ENCODE measurements around the gene S100A14. TPM values are rescaled to one million over a fixed set of nuclear protein-coding genes. Genes with fewer than 3 reads are reported as not detected.

The S100A14 gene
- total RNA-seq, 1 experiment from 2014 or later, result 0.57 TPM

GRCh38 chr1:153659656-153660055, 43.5 kb upstream of the S100A14 start:
- in situ Hi-C loops (cut with HindIII; ENCODE audit: low pct_unique_long_range_greater_than_20kb, low sequenced_read_pairs) (no loop called here), intact Hi-C loops (cut with micrococcal nuclease; ENCODE audit: unreplicated experiment) (loop anchor here (5.0 to 10.0 kb wide), 2 partner anchors 85 to 152 kb away; no protein-coding TSS in a partner anchor)
- CTCF ChIA-PET, result no interaction called here
- Histone ChIP-seq H3K9me3 (ENCODE audit: control insufficient read depth, insufficient read depth, low read depth, low read length) (no peaks in the 10 kb centered on the region), H3K27me3 (ENCODE audit: control insufficient read depth, insufficient read depth, low read length) (no peaks in the 10 kb centered on the region), H3K4me1 (ENCODE audit: control insufficient read depth, insufficient read depth, low read length) (peaks cover 11% of the 10 kb centered on the region; the same call in 1 of the 2 replicates), H3K4me3 (ENCODE audit: low read depth in 2 of 2, low read length in 2 of 2) (peak overlapping the region; percentile 69 to 84), H3K36me3 (ENCODE audit: control insufficient read depth, insufficient read depth, low read length) (peaks cover 28% of the 10 kb centered on the region), H3K27ac (ENCODE audit: low read length) (peak overlapping the region; percentile 88)
- no peak for DNase-seq (ENCODE audit: low read depth, low spot score)
- no peak for TF ChIP-seq REST (IDR thresholded peaks at IDR 0.05; ENCODE audit: insufficient read depth in 1 of 2, low read depth in 2 of 2, low read length in 1 of 2)
- TF ChIP-seq SIN3A (IDR thresholded peaks at IDR 0.05; ENCODE audit: borderline replicate concordance, insufficient read depth, low read depth, low read length), result no peak
- no peak for TF ChIP-seq POLR2AphosphoS5 (IDR thresholded peaks at IDR 0.05; ENCODE audit: low read depth, low read length)
- TF ChIP-seq CTCF (IDR thresholded peaks at IDR 0.05), result no peak
- POLR2A ChIA-PET, result no interaction called here
- ATAC-seq, result no peak
- BruUV-seq (replicated peaks), result TSS peak; percentile 89

GRCh38 chr1:153659175-153659534, 43.0 kb upstream of the S100A14 start:
- no peaks in the 10 kb centered on the region for H3K9me3 ChIP-seq (ENCODE audit: control insufficient read depth, insufficient read depth, low read depth, low read length)
- H3K27me3 ChIP-seq (ENCODE audit: control insufficient read depth, insufficient read depth, low read length), result no peaks in the 10 kb centered on the region
- DNase-seq (ENCODE audit: low read depth, low spot score) (no peak), ATAC-seq (peak; percentile 1; the same call in 1 of the 2 replicates)
- H3K4me1 ChIP-seq (ENCODE audit: control insufficient read depth, insufficient read depth, low read length), result peaks cover 11% of the 10 kb centered on the region; the same call in 1 of the 2 replicates
- ChIA-PET POLR2A (no interaction called here), CTCF (no interaction called here)
- intact Hi-C loops (cut with micrococcal nuclease; ENCODE audit: unreplicated experiment) (loop anchor here (10.0 kb wide), 1 partner anchor 84 kb away; no protein-coding TSS in a partner anchor), in situ Hi-C loops (cut with HindIII; ENCODE audit: low pct_unique_long_range_greater_than_20kb, low sequenced_read_pairs) (no loop called here)
- peaks cover 23% of the 10 kb centered on the region for H3K36me3 ChIP-seq (ENCODE audit: control insufficient read depth, insufficient read depth, low read length)
- peak overlapping the region; percentile 88 for H3K27ac ChIP-seq (ENCODE audit: low read length)
- TF ChIP-seq REST (IDR thresholded peaks at IDR 0.05; ENCODE audit: insufficient read depth in 1 of 2, low read depth in 2 of 2, low read length in 1 of 2) (no peak), POLR2AphosphoS5 (IDR thresholded peaks at IDR 0.05; ENCODE audit: low read depth, low read length) (no peak), TCF7L2 (IDR thresholded peaks at IDR 0.05; ENCODE audit: low read depth, low read length) (no peak), CTCF (IDR thresholded peaks at IDR 0.05) (no peak), SIN3A (IDR thresholded peaks at IDR 0.05; ENCODE audit: borderline replicate concordance, insufficient read depth, low read depth, low read length) (no peak)
- BruUV-seq (replicated peaks), result no TSS peak
- H3K4me3 ChIP-seq (ENCODE audit: low read depth in 2 of 2, low read length in 2 of 2), result peak overlapping the region; percentile 69 to 84

Measured in Panc1 (cell line).